AML-193 (cell line): Measurements from ENCODE around the gene KNDC1.
"Not testable (repeated sequence)": the region's sequence is repeated elsewhere in the genome, so short reads cannot be mapped to it uniquely, and the experiment has no call there.

Experiments
- DNase-seq, 2 experiments: peaks; one replicate each; lab custom pipeline; 2025; lab: John Stamatoyannopoulos, UW

The KNDC1 gene

DNA sequence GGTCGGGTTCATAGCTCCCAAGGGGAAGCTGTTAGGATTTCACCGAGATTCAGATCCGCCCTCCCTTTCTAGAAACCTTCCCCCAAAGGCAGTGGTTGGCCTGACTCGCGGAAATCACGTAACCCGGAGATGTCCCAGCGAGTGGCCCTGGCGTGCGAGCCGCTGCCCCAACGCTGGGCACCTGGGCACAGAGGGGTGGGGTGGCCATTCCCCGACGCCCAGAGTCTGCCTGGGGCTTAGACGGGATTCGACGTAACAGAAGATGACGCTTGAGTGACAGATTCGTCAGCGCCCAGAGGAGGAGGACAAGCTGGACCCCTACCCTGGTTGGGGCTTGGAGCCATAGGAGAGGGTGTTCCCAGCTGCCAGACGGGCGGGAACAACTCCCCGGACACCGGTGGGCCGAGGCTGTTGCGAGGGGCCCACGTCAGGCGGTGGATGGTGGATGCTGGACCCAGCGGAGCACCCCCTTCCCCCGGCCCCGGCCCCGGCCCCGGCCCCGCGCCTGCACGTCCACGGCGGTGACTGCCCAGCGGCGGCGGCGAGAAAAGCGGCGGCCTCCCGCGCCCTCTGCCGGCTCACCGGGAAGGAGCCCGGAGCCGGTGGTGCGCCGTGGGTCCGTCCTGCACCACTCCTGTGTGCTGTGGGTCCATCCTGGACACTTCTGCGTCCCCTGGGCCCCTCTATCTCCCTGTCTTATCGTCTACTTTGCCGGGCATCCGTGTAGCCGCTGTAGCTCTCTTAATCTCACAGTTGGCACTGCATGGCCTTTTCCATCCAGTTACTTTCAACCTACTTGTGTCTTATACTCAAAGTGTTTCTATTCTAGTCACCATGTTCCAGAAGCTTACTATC lies 35.4 kb upstream of the KNDC1 start:
- no peak for DNase-seq

- DNase-seq: no peak
Measured at GRCh38 chr10:133125901-133126300, 34.1 kb upstream of the KNDC1 start.

- DNase-seq: no peak
Measured at GRCh38 chr10:133126431-133127290, 33.4 kb upstream of the KNDC1 start.

DNA sequence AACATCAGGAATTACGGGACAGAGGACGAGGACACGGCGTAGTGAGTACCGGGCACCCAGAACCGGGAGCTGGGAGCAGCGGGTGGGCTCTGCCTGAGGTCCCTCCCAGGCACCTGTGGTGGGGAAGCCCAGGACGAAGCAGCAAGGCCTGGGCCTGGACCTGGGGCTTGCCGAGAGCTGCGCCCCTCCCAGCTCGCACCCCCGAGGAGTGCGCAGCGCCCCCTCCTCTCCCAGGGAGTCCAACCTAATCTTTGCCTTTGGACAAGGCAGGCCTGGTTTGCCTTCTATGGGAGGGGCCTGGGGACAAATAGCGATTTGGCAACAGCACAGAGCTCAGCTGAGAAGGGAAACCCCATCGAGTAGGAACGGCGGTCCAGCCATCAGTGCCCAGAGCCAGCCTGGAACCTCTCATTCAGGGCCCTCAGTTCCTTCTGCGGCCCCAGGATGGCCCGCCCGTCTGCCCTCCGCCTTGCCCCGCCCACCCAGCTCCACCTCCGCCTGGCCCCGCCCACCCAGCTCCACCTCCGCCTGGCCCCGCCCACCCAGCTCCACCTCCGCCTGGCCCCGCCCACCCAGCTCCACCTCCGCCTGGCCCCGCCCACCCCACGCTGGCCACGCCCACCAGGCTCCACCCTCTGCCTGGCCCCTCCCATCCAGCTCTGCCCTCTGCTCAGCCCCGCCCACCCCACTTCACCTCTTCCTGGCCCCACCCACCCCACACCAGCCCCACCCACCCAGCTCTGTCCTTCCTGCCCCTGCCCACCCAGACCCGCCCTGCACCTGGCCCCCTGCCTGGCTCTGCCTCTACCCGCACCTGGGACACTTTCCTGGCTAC lies 32.5 kb upstream of the KNDC1 start:
- DNase-seq: no peak

- DNase-seq: no peak
Measured at GRCh38 chr10:133128126-133129070, 31.6 kb upstream of the KNDC1 start.

DNA sequence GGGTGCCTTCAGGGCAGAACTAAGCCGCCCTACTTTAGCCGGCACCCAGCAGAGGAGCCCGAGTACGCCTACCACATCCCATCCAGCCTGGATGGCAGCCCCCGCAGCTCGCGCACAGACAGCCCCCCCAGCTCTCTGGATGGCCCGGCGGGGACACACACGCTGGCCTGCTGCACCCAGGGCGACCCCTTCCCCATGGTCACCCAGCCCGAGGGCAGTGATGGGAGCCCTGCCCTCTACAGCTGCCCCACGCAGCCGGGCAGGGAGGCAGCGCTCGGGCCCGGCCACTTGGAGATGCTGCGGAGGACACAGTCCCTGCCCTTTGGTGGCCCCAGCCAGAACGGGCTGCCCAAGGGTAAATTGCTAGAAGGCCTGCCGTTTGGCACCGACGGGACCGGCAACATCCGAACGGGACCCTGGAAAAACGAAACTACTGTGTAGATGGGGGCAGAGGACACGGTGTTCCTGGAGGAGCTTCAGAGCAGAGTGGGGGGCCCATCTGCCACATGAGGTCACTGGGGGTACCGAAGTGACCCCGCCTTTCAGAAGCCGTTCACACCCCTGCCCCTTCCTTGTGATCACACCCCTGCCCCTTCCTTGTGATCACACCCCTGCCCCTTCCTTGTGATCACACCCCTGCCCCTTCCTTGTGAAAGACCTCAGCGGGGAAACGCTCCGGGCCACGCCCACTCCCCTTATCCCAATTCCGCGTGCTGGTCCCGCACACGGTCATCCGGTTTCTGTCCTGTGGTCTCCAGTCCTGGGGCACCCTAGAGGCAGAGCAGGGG lies 30.8 kb upstream of the KNDC1 start:
- no peak for DNase-seq

DNA sequence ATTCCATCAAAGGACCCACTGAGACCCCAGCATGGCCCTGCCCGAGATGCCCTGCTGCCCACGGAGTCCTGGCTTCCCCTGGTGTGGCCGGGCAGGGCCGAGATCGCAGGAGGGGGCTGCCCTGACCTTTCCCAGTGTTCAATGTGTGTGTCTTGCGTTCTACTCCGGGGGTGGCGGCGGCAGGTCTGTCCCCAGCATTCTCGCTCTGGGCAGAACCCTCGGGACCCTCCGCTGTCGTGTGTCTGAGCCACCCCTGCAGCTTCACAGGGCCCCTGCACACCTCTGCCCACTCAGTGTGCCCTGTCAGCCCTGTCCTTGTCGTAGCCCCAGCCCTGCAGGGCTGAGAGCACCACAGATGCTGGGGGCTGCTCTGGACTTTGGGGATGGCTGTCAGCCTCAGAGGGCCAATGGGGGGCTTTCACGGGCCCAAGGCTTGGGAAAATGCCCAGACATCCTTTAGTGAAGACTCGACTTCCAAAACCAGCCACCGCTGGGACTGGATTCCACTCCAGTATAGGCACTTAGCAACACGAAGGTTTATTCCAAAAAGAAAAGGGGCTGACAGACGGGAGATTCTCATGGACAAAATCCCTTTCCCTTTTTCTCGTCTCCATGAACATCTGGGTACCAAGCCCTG lies 30.0 kb upstream of the KNDC1 start:
- DNase-seq: no peak

DNA sequence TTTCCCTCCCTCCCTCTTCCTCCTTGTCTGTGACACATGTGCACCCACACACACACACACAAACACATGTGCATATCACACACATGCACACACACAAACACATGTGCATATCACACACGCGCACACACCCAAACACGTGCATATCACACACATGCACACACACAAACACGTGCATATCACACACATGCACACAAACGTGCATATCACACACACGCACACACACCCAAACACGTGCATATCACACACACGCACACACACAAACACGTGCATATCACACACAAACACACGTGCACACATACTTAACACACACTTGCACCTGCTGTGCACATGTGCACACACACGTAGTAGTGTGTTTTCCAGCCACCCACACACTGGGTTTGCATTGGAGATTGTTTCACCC lies 29.4 kb upstream of the KNDC1 start:
- no peak for DNase-seq

DNA sequence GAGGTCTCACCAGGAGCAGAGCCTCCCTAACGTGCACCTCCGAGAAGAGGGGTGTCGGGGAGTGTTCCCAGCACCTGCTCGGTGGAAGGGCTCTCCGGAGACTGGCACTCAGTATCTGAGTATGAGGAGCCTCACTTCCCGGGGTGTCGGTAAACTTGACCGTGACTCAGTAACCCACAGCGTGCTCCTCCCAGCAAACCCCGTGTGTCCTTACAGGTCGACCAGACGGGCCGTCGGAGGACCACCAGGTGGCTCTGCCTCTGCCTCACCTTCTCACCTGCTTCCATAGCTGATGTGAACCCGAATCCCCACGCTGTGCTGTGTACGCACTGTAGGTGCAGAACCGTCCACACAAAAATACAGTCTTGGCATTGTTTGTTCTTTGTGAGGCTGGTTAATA lies 29.0 kb upstream of the KNDC1 start:
- DNase-seq: no peak

DNA sequence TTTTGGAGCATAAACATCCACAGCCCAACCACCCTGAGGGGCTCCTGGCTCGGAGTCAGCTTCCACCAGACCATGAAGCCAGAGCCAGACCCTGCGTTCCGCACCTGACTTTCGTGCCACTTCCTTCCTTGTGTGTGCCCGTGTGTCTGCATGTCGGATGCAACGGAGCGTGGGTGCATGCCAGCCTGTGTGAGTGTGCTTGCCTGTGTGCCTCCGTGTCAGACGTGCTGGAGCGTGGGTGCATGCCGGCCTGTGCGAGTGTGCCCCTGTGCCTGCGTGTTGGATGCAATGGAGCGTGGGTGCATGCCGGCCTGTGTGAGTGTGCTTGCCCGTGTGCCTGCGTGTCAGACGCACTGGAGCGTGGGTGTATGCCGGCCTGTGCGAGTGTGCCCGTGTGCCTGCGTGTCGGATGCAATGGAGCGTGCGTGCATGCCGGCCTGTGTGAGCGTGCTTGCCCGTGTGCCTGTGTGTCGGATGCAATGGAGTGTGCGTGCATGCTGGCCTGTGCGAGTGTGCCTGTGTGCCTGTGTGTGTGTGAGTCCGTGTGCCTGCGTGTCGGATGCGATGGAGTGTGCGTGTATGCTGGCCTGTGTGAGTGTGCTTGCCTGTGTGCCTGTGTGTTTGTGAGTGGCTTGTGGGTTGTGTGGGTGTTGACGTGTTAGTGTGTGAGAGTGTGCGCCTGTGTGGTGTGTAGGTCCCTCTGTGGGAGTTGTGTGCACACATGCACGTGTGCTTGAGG lies 28.1 kb upstream of the KNDC1 start:
- no peak for DNase-seq

DNA sequence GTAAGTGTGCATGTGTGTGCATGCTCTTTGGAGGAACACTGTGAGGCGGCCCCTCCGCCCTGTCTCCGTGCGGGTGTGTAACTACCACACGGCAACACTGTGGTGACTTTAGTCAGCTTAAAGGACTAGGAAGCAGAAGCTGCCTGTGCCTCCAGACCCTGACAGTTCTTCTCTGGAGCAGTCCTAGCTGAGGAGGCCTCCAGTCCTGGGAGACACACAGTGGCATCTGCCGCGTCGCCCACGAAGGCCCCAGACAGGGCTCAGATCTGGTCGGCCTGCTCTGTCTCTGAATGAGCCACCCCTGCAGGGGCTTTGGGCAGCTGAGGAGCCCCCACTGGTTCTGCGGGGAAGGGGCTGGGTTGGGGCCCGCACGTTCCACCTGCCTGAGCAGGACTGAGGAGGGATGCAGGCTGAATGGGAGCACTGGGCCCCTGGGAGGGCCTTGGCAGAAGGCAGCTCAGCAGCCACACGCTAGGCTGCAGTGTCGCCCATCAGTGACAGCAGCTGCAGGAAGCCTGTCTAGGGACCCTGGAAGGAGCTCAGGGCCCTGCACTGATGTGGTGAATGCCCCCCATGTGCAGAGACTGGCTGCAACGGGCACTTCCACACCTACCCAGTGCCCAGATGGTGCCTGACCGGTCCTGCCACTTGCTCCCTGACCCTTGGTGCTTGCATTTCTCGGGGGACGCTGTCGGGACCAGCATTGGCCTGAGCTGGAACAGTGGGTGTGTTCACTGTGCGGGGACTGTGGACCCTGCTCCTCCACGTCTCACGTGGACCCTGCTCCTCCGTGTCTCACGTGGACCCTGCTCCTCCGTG lies 27.3 kb upstream of the KNDC1 start:
- no peak for DNase-seq

DNA sequence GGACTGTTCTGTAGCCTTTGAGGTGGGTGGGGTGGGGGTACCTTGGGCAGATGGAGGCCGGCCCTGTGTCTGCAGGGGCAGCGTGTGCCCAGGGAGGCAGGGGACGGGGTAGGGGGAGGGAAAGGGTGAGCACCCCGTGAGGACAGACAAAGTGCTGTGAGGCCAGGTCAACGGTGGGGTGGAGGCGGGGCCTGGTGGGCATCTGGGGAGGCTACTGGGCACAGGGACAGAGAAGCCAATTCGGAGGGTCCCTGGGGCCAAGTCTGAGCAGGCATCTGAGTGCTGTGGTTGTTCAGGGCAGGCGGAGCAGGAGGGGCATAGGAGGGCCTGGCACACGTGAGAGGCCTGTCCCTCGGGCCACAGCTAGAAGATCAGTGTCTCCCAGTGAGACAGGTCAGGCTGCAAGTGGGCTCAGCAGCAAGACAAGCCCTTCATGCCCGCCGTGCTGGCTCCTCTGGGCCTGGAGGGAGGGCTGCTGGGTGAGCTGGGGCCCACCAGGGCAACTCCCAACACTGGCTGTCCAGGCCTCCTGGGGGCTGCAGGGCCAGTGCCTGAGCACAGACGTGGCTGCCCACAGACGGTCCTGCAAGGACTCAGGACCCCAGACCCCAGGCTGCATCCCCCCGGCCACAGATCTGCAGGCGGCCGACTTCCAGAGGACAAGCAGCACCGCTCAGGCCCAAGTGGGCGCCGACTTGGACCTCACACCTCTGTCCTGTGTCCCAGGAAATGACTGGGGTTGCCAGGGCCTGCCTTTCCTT lies 26.4 kb upstream of the KNDC1 start:
- DNase-seq: no peak

DNA sequence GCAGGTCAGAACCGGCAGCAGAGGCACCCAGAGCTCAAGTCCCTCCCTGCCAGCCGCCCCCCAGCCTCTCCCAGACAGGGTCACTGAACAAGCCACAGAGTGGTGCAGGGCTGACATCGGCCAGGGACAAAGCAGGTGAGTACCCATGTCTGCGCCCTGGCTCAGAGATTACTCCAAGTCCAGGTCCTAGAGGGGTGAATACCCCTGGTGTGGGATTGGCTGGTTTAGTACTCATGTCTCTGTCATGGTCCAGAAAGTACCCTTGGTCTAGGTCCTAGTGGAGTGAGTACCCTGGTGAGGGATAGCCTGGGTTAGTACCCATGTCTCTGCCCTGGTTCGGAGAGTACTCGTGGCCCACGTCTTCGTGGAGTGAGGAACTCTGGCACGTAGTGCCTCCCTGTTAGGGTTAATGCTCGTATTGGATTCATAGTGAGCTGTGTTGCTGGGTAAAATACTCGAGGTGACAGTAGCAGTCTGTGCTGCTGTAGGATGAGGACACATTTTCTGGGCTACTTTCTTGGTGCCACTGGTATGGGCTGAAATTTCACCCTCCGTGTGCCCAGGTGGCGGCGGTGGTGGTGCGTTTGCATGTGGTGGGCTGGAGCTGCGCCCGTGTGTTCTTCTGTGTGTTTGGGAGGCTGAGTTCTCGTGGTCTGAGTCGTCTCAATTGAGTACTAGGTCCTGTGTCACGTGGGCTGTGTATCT lies 25.5 kb upstream of the KNDC1 start:
- no peak for DNase-seq

DNA sequence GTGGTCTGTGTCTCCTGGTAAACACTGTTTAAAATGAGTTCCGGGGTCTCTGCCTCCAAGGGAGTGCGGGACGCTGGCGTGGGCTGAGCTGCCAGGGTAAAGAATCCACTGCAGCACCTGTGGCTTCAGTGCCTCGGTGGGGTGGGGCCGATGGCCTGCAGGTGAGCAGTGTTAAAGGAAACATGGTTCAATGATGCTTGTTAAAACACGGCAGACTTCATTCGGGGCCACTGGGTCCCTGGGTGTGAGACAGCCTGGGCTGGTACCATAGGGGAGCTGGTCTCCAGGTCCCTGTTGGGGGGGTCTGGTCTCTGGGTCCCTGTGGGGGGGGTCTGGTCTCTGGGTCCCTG lies 24.9 kb upstream of the KNDC1 start:
- DNase-seq: no peak

- not testable (repeated sequence) for DNase-seq
Measured at GRCh38 chr10:133137486-133138145, 22.4 kb upstream of the KNDC1 start.

DNA sequence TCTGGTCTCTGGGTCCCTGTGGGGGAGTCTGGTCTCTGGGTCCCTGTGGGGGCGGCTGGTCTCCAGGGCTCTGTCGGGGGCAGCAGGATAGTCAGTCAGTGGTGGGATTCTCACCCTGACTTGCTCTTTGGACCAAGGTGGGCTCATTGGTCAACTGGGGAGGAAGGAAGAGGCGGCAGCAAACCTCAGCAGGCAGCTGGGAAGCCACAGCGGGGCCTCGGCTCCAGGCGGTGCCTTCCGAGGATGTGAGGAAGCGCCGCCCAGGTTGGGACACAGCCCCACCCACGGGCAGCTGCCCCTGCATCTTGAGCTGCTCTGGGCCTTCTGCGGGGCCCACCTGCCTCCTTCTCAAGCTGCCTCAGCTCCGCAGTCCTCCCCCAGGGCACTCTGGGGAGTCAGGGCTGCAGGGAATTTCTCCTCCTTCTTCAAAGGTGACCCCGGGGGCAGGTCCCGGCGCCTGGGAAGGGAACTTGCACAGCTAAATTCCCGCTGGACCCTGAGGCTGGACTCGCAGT lies 20.4 kb upstream of the KNDC1 start:
- DNase-seq: no peak
